ENCODE data around the gene MAP3K9.
"Not testable (repeated sequence)": the region's sequence is repeated elsewhere in the genome, so short reads cannot be mapped to it uniquely, and the experiment has no call there.

MAP3K9 gene

DNA sequence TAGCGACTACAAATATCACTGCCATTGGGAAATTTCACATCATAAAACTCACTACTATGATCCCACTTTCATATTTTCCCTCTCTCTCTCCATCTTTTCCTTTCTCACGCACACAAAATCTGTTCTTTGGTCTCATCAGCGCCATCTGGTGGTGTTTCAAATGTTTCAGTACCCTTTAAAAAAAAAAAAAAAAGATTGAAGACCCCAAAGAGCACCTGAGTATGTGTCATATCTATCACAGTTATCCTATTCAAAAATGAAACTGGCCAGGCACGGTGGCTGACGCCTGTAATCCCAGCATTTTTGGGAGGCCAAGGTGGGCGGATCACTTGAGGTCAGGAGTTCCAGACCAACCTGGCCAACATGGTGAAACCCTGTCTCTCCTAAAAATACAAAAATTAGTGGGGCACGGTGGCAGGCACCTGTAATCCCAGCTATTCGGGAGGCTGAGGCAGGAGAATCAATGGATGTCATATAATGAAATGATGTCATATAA is 95.2 kb downstream of the MAP3K9 start:
- Mint-ChIP-seq H3K4me1 (ENCODE audit: low read depth) (peaks cover 25% of the 10 kb centered on the region), H3K27ac (peak overlapping the region; percentile 58), H3K36me3 (ENCODE audit: low read depth) (peaks cover 6% of the 10 kb centered on the region), H3K4me3 (no peak overlapping the region), H3K9me3 (no peaks in the 10 kb centered on the region), H3K27me3 (peaks cover 4% of the 10 kb centered on the region)
- intact Hi-C loops (cut with micrococcal nuclease) = loop anchor here (1.0 to 5.0 kb wide), 3 partner anchors 72 to 103 kb away; partner anchors contain the start of gene TTC9

DNA sequence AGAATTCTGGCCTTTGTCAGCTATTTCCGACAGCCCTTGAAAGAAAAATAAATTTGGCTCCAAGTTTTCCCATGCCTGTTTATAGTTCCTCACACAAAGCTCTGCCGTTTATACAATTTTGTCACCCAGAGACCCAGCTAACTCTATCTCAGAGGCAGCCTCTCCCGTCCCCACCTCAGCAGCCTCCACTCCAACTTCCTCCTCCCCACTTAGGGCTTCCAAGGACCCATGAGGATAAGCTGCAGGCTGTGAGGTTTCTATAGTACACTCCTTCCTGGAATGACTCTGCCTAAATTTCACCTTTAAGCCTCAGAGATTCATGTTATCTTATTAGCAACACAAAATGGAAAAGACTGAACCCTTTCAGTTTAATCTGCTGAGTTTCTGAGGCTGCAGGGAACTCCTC is 95.8 kb downstream of the MAP3K9 start:
- H3K27ac Mint-ChIP-seq = peak overlapping the region; percentile 58
- intact Hi-C loops (cut with micrococcal nuclease) = loop anchor here (5.0 kb wide), 2 partner anchors 71 to 104 kb away; partner anchors contain the start of gene TTC9
- H3K27me3 Mint-ChIP-seq = peaks cover 4% of the 10 kb centered on the region
- H3K4me1 Mint-ChIP-seq (ENCODE audit: low read depth) = peaks cover 25% of the 10 kb centered on the region
- no peak overlapping the region for H3K4me3 Mint-ChIP-seq
- no peaks in the 10 kb centered on the region for H3K9me3 Mint-ChIP-seq
- H3K36me3 Mint-ChIP-seq (ENCODE audit: low read depth) = peaks cover 6% of the 10 kb centered on the region

DNA sequence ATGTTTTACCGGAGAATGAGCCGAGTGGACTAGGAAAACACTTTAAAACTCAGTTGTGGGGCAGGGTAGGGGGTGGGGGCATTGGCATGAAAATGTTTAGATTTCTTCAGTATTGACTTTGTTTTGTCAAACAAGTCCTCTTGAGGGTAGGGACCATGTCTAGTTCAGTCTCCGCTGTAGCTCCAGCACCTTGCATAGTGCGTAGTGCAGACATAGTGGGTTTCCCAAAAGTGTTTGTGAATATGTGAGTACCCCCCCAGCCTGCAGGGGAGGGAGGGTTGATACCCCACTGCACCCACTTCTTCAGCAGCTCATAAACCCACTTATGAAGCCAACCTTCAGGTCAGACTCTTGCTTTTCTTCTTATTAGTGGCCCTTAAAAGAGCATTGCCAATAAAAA is 96.2 kb downstream of the MAP3K9 start:
- Mint-ChIP-seq H3K4me1 (ENCODE audit: low read depth) (peaks cover 25% of the 10 kb centered on the region), H3K27me3 (peaks cover 4% of the 10 kb centered on the region)

DNA sequence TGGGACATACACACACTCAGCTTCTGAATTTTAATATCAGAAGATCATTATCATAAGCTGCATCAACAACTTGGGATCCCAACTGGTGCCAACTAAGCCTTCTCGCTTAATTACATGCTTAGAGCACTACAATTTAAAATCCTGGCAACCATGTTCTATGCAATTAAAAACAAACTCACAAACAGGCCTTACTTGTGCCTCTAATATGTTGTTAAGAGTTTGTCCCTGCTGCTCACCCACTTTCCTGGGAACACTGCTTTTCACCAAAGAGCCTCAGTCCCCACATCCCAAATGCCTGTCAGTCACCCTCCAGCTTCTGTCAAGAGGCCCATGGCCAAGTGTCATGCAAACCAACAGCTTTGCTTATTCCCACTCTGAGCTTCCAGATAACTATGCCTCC is 97.9 kb downstream of the MAP3K9 start:
- Mint-ChIP-seq H3K4me3 (no peak overlapping the region), H3K9me3 (no peaks in the 10 kb centered on the region), H3K27me3 (peaks cover 4% of the 10 kb centered on the region), H3K36me3 (ENCODE audit: low read depth) (peaks cover 6% of the 10 kb centered on the region), H3K27ac (no peak overlapping the region), H3K4me1 (ENCODE audit: low read depth) (peaks cover 37% of the 10 kb centered on the region)
- intact Hi-C loops (cut with micrococcal nuclease) = loop anchor here (5.0 kb wide), 2 partner anchors 69 to 106 kb away; partner anchors contain the start of gene TTC9

More for the DNA sequence above, 96.2 kb downstream of the MAP3K9 start:
- H3K9me3 Mint-ChIP-seq = no peaks in the 10 kb centered on the region
- no peak overlapping the region for H3K4me3 Mint-ChIP-seq
- peak overlapping the region; percentile 58 for H3K27ac Mint-ChIP-seq
- intact Hi-C loops (cut with micrococcal nuclease) = loop anchor here (5.0 kb wide), 2 partner anchors 71 to 104 kb away; partner anchors contain the start of gene TTC9
- peaks cover 6% of the 10 kb centered on the region for H3K36me3 Mint-ChIP-seq (ENCODE audit: low read depth)

DNA sequence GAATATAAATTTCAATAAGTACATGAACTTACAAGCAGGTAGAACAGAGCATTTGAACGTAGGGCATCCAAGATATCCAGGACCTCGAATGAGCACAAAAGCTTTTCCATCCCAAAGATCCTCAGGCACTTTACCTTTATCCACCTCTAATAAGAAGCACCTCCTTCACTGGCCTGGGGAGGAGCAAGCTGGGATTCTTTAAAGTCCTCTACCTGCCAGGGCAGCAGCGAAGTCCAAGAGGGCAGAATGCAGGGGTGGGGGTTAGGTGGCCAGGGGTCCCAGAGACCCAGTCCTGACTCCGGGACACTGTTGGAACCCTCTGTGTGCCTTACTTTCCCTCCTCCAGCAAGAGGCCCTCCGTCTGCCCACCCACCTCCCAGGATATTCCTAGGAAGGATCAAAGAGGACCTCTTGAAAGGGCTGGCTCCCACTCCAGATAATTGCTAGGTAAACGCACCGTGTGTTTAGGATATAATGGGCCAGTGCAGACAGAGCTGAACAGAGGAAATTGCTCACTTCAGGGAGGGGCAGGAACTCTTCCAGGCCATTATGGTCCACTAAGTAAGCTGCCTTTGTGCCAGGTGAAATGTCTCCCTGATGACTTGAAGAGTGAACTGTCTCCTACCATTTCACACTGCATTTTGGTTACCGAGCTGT is 99.5 kb downstream of the MAP3K9 start:
- Mint-ChIP-seq H3K9me3 (no peaks in the 10 kb centered on the region), H3K36me3 (ENCODE audit: low read depth) (peaks cover 21% of the 10 kb centered on the region), H3K27ac (peak overlapping the region; percentile 58), H3K27me3 (no peaks in the 10 kb centered on the region), H3K4me1 (ENCODE audit: low read depth) (peaks cover 46% of the 10 kb centered on the region), H3K4me3 (no peak overlapping the region)
- intact Hi-C loops (cut with micrococcal nuclease) = loop anchor here (5.0 kb wide), 2 partner anchors 68 to 107 kb away; partner anchors contain the start of gene TTC9

DNA sequence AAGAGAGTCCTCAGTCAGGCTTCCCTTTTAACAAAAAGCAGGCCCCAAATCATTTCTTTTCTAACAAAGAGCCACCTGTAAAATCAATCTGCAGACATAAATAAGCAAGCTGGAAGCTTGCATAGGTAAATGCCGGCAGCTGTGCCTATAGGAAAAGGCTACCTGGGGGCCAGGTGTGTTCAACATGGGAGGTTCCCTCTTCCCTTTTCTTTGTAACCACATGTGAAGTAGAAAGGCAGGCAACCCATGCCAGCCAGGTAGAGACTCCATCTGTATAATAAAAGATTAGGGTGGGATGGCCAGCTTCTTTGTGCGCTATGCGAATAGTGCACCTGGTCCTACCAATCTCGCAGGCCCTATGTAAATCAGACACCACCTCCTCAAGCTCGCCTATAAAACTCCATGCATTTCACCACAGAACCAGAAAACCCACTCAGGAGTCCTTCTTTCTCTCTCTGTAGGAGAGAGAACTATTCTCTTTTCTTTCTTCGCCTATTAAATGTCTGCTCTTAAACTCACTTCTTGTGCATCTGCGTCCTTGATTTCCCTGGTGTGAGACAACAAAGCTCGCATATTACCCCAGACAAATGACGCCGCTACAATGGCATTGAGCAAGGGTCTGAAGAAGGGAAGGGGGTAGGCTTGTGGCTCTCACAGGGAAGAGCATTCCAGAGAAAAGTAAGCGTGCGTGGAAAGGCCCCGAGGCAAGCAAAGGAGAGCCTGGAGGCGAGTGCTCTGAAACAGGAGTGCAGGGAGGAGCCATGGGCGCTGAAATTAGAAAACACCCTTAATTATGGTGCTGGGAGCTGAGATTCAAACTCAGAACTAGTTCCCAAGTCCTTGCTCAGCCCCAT is 100.4 kb downstream of the MAP3K9 start:
- Mint-ChIP-seq H3K9me3 (no peaks in the 10 kb centered on the region), H3K27ac (no peak overlapping the region), H3K36me3 (ENCODE audit: low read depth) (peaks cover 25% of the 10 kb centered on the region), H3K4me1 (ENCODE audit: low read depth) (peaks cover 43% of the 10 kb centered on the region), H3K4me3 (no peak overlapping the region), H3K27me3 (no peaks in the 10 kb centered on the region)
- intact Hi-C loops (cut with micrococcal nuclease) = no loop called here

DNA sequence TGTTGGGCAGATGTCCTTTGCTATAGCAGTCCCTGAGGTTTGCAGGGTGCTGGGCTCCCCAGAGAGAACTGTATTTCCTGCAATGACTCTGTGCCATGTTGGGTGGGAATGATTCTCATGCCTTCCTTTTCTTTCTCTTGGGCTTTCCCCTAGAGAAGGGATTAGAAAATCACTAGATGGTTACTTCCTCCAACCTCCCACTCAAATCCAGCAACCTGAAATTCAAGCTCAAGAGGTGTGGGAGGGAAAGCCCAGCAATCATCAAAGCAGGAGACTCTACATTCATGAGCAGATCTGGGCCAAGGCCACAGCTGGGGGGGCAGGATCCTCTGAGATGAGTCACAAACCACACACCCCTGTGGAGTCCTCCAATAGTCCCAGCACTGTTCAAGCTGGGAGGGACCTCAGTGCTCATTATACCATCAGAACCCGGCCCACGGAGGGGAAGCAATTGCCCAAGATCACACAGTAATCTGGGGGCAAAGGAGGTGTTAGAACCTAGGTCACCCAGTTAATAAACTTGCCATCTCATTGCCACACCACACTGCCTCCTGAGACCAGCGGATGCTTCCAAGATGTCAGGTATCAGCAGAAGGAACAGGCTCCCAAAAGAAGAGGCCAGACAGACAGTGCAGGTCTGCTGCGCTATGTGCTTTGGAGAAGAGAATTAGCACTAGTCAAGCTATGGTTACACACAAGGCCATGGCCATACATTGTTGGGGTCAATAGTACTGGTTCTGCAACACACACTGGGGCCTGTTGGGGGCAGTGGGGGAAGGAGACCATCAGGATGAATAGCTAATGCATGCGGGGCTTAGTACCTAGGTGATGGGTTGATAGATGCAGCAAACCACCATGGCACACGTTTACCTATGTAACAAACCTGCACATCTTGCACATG is 101.9 kb downstream of the MAP3K9 start:
- no peak overlapping the region for H3K27ac Mint-ChIP-seq
- H3K36me3 Mint-ChIP-seq (ENCODE audit: low read depth) = peaks cover 20% of the 10 kb centered on the region
- intact Hi-C loops (cut with micrococcal nuclease) = no loop called here
- peaks cover 35% of the 10 kb centered on the region for H3K4me1 Mint-ChIP-seq (ENCODE audit: low read depth)
- no peak overlapping the region for H3K4me3 Mint-ChIP-seq
- H3K27me3 Mint-ChIP-seq = no peaks in the 10 kb centered on the region
- no peaks in the 10 kb centered on the region for H3K9me3 Mint-ChIP-seq

DNA sequence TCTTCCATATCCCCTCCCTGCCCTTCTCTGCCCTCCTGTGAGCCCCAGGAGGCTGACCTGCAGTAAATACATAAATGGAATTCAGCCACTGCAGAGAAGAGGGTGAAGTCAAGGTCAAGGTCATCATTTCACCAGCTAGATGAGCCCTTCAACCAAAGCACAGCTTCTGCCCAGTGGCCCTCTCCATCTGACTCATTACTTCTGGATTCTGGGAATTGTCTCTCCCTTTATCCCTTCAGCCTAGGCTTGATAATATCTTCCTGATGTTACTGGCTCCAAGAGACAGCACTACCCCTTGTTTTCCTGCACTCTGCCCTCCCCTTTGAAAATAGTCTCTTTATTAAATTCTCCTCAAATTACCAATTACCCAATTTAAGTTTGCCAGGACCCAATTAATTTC is 103.1 kb downstream of the MAP3K9 start:
- no peak overlapping the region for H3K4me3 Mint-ChIP-seq
- peaks cover 42% of the 10 kb centered on the region for H3K4me1 Mint-ChIP-seq (ENCODE audit: low read depth)
- peak overlapping the region; percentile 40 for H3K27ac Mint-ChIP-seq

DNA sequence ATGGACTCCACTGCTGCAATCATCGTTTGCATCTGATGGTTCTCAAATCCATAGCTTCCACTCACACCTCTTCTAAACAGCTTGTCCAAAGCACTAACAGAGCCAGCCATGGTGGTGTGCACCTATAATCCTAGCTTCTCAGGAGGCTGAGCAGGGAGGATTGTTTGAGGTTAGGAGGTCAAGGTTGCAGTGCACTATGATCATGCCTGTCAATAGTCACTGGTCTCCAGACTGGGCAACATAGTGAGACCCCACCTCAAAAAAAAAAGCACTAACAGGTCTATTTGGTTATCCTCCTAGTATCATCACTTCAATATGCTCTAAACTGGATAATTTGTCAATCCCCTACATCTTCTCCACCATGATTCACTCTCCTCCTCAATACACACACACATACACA is 104.4 kb downstream of the MAP3K9 start:
- Mint-ChIP-seq H3K36me3 (ENCODE audit: low read depth) (peaks cover 19% of the 10 kb centered on the region), H3K4me3 (no peak overlapping the region), H3K4me1 (ENCODE audit: low read depth) (peaks cover 48% of the 10 kb centered on the region), H3K27ac (peak overlapping the region; percentile 1), H3K27me3 (no peaks in the 10 kb centered on the region), H3K9me3 (no peaks in the 10 kb centered on the region)
- intact Hi-C loops (cut with micrococcal nuclease) = no loop called here

More for the DNA sequence above, 103.1 kb downstream of the MAP3K9 start:
- peaks cover 19% of the 10 kb centered on the region for H3K36me3 Mint-ChIP-seq (ENCODE audit: low read depth)
- H3K27me3 Mint-ChIP-seq = no peaks in the 10 kb centered on the region
- intact Hi-C loops (cut with micrococcal nuclease) = no loop called here
- H3K9me3 Mint-ChIP-seq = no peaks in the 10 kb centered on the region

DNA sequence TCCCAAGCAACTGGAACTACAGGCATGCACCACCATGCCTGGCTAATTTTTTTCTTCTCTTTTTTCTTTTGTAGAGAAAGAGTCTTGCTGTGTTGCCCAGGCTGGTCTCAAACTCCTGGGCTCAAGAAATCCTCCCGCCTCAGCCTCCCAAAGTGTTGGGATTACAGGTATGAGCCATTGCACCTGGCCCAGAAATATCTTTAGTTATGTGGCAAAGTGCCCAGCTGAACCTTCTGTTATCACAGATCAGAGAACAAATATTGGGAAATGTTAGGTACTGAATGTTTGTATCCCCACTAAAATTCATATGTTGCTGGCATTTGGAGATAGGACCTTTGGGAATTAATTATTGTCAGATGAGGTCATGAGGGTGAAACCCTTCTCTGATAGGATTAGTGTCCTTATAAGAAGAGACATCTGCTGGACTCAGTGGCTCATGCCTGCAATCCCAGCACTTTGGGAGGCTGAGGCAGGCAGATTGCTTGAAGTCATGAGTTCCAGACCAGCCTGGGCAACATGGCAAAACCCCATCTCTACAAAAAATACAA is 105.6 kb downstream of the MAP3K9 start:
- Mint-ChIP-seq H3K4me1 (ENCODE audit: low read depth) (peaks cover 61% of the 10 kb centered on the region), H3K36me3 (ENCODE audit: low read depth) (peaks cover 19% of the 10 kb centered on the region)
- H3K27me3 Mint-ChIP-seq; H3K27ac Mint-ChIP-seq; H3K4me3 Mint-ChIP-seq; intact Hi-C loops (cut with micrococcal nuclease); H3K9me3 Mint-ChIP-seq: not testable (repeated sequence)

DNA sequence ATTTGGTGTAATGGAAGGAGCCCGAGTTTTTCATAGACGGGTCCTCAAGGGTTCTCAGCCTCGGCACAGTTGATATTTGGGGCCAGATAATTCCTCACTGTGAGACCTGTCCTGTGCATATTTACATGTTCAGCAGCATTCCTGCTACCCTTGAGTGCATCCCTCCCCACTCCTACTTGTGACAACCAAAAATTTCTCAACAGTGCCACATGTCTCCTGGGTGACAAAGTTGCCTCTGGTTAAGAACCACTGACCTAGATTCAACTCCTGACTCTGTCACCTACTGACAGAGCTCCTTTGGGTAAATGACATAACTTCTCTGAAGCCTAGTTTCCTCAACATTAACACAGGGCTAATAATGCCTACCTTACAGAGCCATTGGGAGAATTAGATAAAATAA is 107.2 kb downstream of the MAP3K9 start:
- Mint-ChIP-seq H3K36me3 (ENCODE audit: low read depth) (peaks cover 19% of the 10 kb centered on the region), H3K4me1 (ENCODE audit: low read depth) (peaks cover 71% of the 10 kb centered on the region), H3K27me3 (no peaks in the 10 kb centered on the region), H3K4me3 (no peak overlapping the region), H3K9me3 (no peaks in the 10 kb centered on the region), H3K27ac (peak overlapping the region; percentile 59)
- intact Hi-C loops (cut with micrococcal nuclease) = no loop called here

DNA sequence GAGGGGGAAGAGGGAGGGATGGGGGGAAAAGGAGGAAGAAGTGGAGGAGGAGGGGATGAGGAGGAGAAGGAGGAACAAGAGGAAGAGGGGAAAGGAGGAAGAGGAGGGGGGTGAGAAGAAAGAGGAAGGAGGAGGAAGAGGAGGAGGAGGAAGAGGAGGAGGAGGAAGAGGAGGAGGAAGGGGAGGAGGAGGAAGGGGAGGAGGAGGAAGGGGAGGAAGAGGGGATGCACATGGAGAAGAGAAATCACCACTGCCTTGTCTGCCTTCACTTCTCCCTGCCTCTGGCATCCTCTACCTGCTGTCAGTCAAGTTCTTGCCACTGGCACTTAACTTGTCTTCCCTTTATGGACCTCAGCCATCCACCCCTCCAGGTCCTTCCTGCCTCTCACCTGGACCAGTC is 107.7 kb downstream of the MAP3K9 start:
- Mint-ChIP-seq H3K4me3 (no peak overlapping the region), H3K27me3 (no peaks in the 10 kb centered on the region), H3K36me3 (ENCODE audit: low read depth) (peaks cover 19% of the 10 kb centered on the region), H3K4me1 (ENCODE audit: low read depth) (peaks cover 66% of the 10 kb centered on the region), H3K9me3 (no peaks in the 10 kb centered on the region), H3K27ac (peak overlapping the region; percentile 59)
- intact Hi-C loops (cut with micrococcal nuclease) = no loop called here

DNA sequence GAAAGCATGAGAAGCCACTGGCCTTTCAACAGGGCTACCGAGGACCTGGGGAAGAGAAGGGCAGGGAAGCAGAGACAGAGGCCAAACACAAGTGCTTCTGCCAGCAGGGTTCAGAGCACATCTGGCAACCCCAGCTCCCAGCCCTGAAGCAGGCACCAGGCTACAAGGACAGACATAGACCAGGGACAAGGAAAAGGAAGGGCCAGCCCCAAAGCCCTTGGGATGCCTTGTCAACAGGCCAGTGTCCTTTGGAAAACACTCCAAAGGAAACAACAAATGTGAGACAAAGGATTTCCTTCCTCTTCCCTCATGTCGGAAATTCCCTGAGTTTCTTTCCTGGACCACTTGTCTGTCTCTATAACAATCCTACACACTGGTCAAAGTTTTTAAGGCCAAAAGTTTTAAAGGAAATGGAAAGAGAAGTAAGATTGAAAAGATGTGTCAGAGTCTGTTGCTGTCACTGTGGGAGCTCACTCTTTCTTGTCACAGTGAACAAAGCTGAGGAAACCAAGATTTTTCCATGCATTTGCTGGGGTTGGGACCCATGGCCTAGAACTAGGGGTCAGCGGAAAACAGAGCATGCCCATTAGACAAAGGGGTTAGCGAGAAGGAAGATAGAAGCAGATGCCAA is 108.2 kb downstream of the MAP3K9 start:
- no peaks in the 10 kb centered on the region for H3K27me3 Mint-ChIP-seq
- H3K36me3 Mint-ChIP-seq (ENCODE audit: low read depth) = peaks cover 17% of the 10 kb centered on the region

More for the DNA sequence above, 108.2 kb downstream of the MAP3K9 start:
- H3K4me3 Mint-ChIP-seq = no peak overlapping the region
- H3K9me3 Mint-ChIP-seq = no peaks in the 10 kb centered on the region
- intact Hi-C loops (cut with micrococcal nuclease) = no loop called here
- H3K4me1 Mint-ChIP-seq (ENCODE audit: low read depth) = peaks cover 65% of the 10 kb centered on the region
- H3K27ac Mint-ChIP-seq = peak overlapping the region; percentile 59

Measured in dendritic cell treated with granulocyte-macrophage colony-stimulating factor and Interleukin-4, amounts not matched to agents 40 ng/mL and 50 ng/mL, for 4 days (primary cell).